ENCODE data around the gene IPPK.
"Not testable (repeated sequence)": the region's sequence is repeated elsewhere in the genome, so short reads cannot be mapped to it uniquely, and the experiment has no call there.

Gene IPPK

DNA sequence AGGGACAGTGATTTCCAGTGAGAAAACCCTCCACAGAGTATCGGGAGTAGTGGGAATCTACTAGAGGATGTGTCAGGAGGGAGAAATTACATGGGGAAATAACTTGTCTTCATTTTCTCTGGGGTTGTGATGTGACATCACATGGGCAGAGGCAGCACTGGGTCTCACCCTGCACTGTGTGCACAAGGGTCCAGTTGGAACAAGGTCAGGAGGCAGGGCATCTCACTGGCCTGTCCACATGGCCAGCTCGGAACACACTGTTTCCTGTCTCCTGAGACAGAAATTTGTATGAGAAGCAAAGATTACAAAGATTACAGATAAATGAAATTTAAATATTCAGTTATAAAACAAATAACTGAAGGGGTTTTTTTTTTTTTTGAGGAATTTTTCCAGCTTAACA, 71.5 kb downstream of the IPPK start:
- FAIRE-seq (no peak), DNase-seq (ENCODE audit: insufficient read length) (no peak)
- TF ChIP-seq POLR2A (IDR thresholded peaks at IDR 0.05; ENCODE audit: low read depth, low read length) (no peak), POLR2AphosphoS5 (IDR thresholded peaks at IDR 0.05; ENCODE audit: low read depth, low read length) (no peak), TAF1 (IDR thresholded peaks at IDR 0.05; ENCODE audit: borderline replicate concordance, low read depth, low read length) (no peak)

DNA sequence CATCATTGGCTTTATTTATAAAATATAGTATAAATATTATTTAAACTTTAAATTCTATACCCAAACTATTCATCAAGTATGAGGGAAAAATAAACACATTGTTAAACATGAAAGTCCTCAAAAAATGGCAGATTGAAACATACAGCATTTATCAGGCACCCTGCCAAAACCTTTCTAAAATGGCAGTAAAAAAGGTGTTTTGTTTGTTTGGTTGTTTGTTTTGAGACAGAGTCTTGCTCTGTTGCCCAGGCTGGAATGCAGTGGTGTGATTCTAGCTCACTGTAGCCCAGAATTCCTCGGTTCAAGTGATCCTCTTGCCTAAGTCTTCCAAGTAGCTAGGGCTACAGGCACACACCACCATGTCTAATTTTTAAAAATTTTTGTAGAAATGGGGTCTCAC, 74.0 kb downstream of the IPPK start:
- FAIRE-seq: no peak
- TF ChIP-seq POLR2AphosphoS5 (IDR thresholded peaks at IDR 0.05; ENCODE audit: low read depth, low read length) (no peak), POLR2A (IDR thresholded peaks at IDR 0.05; ENCODE audit: low read depth, low read length) (no peak), TAF1 (IDR thresholded peaks at IDR 0.05; ENCODE audit: borderline replicate concordance, low read depth, low read length) (no peak)
- DNase-seq (ENCODE audit: insufficient read length): no peak

DNA sequence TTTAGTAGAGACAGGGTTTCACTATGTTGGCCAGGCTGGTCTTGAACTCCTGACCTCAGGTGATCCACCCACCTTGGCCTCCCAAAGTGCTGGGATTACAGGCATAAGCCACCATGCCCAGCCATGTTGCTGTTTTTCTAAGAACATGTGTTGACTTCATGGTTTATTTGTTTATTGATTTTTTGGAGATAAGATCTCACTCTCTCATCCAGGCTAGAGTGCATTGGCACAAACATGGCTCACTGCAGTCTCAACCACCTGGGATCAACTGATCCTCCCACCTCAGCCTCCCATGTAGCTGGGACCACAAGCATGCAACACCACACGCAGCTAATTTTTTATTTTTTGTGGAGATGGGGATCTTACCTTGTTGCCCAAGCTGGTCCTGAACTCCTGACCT, 74.9 kb downstream of the IPPK start:
- FAIRE-seq; DNase-seq (ENCODE audit: insufficient read length): not testable (repeated sequence)

DNA sequence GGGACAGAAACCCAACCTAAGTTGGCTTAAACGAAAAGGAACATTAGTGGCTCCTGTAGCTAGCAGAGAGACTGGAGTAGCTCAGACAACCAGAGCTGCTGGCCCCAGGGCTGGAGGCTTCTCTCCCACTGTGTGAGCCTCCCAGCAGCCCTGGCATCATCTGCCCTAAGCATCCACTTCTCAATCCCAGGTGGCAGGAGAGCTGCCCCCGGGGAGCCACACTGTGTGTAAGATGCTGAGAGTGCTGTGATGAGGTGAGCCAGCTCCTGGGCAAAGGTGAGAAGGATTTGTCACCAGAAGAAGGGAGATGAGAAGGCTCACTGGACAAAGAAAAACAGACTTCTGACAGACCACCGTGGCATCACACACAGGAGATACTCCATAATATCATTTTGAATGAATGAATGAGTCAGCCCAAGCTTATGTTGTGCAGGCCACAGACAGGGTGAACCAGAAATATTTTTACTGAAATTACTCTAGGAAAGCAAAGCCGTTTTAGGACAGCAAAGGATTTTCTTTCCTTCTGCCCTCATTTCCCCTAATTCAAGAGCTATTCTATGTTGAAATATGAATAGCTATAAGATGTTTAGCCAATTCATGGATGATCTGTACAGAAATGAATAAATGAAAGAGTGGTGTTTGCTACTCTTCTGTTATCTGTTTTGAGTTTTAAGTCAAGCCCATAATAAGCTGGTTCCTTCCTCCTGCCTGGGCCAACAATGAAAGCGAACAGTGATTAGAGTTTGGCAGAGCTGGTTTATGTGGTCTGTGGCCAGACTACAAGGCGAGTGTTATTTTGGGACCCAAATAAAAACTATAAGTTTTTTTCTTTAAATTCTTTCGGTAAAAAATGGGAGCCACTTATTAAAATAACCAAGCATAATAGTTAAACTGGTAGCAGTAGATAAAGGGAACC, 76.7 kb downstream of the IPPK start:
- TF ChIP-seq POLR2A (IDR thresholded peaks at IDR 0.05; ENCODE audit: low read depth, low read length): no peak
- TF ChIP-seq TAF1 (IDR thresholded peaks at IDR 0.05; ENCODE audit: borderline replicate concordance, low read depth, low read length): no peak
- TF ChIP-seq POLR2AphosphoS5 (IDR thresholded peaks at IDR 0.05; ENCODE audit: low read depth, low read length): no peak
- FAIRE-seq (no peak), DNase-seq (ENCODE audit: insufficient read length) (no peak)

DNA sequence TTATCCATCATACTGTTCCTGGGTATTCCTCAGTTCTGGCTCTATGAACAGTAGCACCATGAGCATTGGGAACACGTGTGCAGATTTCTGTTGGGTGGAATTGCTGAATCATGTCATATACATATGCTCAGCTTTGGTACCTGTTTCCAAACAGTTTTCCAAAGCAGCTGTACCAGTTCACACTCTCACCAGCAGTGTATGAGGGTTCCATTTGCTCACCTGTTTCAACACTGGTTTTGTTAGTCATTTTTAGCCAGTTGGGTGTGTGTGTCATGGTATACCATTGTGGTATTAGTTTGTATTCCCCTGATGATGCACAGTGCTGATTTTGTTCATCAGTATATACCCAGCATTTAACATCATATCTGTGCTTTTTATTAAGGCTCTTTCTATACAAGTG, 77.4 kb downstream of the IPPK start:
- FAIRE-seq (no peak), DNase-seq (ENCODE audit: insufficient read length) (no peak)

DNA sequence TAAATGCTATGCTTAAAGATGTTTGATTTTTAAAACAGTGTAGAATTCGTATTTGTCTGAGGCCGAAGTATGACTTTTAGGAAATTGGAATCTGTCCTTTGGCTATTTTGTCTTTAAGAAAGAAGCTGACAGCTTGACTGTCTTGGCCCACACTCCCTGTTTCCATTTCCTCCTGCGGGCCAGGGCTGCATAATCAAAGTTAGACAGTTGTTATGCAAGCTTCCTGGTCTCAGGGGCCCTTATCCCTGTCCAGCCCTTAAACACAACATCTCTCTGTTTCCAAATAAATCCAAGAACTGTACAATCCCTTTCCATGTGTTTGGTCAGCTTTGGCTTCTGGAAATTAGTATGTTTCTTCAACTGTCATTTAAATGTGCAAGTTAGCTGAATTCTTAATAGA, 79.6 kb downstream of the IPPK start:
- FAIRE-seq (no peak), DNase-seq (ENCODE audit: insufficient read length) (no peak)
- TF ChIP-seq POLR2A (IDR thresholded peaks at IDR 0.05; ENCODE audit: low read depth, low read length) (no peak), TAF1 (IDR thresholded peaks at IDR 0.05; ENCODE audit: borderline replicate concordance, low read depth, low read length) (no peak), POLR2AphosphoS5 (IDR thresholded peaks at IDR 0.05; ENCODE audit: low read depth, low read length) (no peak)

More for the DNA sequence above, 77.4 kb downstream of the IPPK start:
- TF ChIP-seq TAF1 (IDR thresholded peaks at IDR 0.05; ENCODE audit: borderline replicate concordance, low read depth, low read length): no peak
- no peak for TF ChIP-seq POLR2AphosphoS5 (IDR thresholded peaks at IDR 0.05; ENCODE audit: low read depth, low read length)
- no peak for TF ChIP-seq POLR2A (IDR thresholded peaks at IDR 0.05; ENCODE audit: low read depth, low read length)

DNA sequence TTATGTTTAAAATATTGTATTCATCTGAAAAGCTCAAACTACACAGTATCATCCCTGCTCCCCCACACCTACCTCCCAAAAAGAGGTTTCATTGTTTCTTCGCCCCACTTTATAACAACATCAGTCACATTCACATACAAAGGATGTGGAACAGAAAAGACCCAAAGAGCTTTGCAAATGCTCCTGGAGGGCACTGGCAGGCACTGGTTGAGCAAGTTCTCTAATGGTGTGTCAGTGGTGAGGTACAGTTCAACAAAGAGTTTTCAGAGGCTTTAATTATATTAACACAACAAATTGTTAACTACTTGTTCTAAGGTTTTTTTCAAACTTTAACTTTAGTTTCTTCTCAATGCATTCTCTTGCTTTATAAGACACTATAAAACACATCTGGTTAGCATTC, 80.0 kb downstream of the IPPK start:
- DNase-seq (ENCODE audit: insufficient read length): no peak
- no peak for FAIRE-seq
- no peak for TF ChIP-seq POLR2A (IDR thresholded peaks at IDR 0.05; ENCODE audit: low read depth, low read length)
- no peak for TF ChIP-seq POLR2AphosphoS5 (IDR thresholded peaks at IDR 0.05; ENCODE audit: low read depth, low read length)
- no peak for TF ChIP-seq TAF1 (IDR thresholded peaks at IDR 0.05; ENCODE audit: borderline replicate concordance, low read depth, low read length)

DNA sequence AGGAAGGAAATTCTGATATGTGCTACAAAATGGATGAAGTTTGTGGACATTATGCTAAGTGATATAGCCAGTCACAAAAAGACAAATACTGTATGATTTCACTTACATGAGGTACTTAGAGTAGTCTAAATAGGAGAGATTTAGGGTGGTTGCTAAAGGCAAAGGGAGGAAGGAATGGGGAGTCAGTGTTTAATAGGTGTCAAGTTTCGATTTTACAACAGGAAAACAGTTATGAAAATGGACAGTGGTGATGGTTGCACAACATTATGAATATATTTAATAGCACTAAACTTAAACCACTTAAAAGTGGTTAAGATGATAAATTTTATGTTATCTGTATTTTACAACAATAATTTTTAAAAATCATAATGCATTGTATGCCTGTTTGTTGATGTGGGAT, 93.8 kb downstream of the IPPK start:
- FAIRE-seq (no peak), DNase-seq (ENCODE audit: insufficient read length) (no peak)
- TF ChIP-seq POLR2AphosphoS5 (IDR thresholded peaks at IDR 0.05; ENCODE audit: low read depth, low read length) (no peak), TAF1 (IDR thresholded peaks at IDR 0.05; ENCODE audit: borderline replicate concordance, low read depth, low read length) (no peak), POLR2A (IDR thresholded peaks at IDR 0.05; ENCODE audit: low read depth, low read length) (no peak)

DNA sequence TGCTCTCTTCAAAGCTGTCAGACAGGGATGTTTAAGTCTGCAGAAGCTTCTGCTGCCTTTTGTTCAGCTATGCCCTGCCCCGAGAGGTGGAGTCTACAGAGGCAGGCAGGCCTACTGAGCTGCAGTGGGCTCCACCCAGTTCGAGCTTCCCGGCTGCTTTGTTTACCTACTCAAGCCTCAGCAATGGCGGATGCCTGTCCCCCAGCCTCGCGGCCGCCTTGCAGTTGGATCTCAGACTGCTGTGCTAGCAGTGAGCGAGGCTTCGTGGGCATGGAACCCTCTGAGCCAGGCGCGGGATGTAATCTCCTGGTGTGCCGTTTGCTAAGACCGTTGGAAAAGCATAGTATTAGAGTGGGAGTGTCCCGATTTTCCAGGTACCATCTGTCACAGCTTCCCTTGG, 96.3 kb downstream of the IPPK start:
- not testable (repeated sequence) for DNase-seq (ENCODE audit: insufficient read length); FAIRE-seq

DNA sequence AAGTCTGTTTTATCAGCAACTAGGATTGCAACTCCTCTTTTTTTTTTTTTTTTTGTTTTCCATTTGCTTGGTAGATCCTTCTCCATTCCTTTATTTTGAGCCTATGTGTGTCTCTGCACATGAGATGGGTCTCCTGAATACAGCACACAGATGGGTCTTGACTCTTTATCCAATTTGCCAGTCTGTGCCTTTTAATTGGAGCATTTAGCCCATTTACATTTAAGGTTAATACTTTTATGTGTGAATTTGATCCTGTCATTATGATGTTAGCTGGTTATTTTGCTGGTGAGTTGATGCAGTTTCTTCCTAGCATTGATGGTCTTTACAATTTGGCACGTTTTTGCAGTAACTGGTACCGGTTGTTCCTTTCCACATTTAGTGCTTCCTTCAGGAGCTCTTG, 98.1 kb downstream of the IPPK start:
- not testable (repeated sequence) for DNase-seq (ENCODE audit: insufficient read length); FAIRE-seq

DNA sequence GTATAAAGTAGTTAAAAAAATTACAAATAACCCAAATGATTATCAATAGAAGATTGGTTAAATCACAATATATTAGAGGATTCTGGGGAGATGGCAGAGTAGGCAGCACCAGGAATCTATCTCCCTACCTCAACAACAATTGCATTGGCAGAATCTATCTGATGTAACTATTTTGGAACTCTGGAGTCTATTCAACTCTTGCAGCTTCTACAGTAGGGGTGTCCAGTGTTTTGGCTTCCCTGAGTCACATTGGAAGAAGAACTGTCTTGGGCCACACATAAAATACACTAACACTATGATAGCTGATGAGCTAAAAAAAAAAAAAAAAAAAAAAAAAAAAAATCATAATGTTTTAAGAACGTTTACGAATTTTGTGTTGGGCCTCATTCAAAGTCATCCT, 104.9 kb downstream of the IPPK start:
- DNase-seq (ENCODE audit: insufficient read length): no peak
- FAIRE-seq: no peak
- TF ChIP-seq POLR2AphosphoS5 (IDR thresholded peaks at IDR 0.05; ENCODE audit: low read depth, low read length) (no peak), TAF1 (IDR thresholded peaks at IDR 0.05; ENCODE audit: borderline replicate concordance, low read depth, low read length) (no peak), POLR2A (IDR thresholded peaks at IDR 0.05; ENCODE audit: low read depth, low read length) (no peak)

DNA sequence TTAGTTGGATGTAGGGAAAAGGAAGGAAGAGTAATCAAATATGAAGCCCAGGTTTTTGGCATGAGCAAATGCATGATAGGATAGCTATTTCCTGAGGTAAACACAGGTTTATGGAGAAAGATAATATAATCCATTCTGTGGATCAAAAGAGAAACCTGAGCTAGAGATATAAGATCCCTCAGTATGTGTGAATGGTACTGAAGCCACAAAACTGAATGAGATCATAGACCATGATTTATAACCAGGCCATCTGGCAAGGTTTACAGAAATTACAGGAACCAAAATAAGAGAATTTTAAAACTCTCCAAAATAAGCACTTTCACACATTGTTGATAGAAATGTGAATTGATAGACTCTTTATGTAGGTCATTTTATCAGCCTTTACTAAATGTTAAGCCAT, 105.4 kb downstream of the IPPK start:
- TF ChIP-seq TAF1 (IDR thresholded peaks at IDR 0.05; ENCODE audit: borderline replicate concordance, low read depth, low read length) (no peak), POLR2AphosphoS5 (IDR thresholded peaks at IDR 0.05; ENCODE audit: low read depth, low read length) (no peak), POLR2A (IDR thresholded peaks at IDR 0.05; ENCODE audit: low read depth, low read length) (no peak)
- FAIRE-seq (no peak), DNase-seq (ENCODE audit: insufficient read length) (no peak)

Data from GM12892 (cell line).